Measurements from ENCODE around the gene MYO10.

DNA sequence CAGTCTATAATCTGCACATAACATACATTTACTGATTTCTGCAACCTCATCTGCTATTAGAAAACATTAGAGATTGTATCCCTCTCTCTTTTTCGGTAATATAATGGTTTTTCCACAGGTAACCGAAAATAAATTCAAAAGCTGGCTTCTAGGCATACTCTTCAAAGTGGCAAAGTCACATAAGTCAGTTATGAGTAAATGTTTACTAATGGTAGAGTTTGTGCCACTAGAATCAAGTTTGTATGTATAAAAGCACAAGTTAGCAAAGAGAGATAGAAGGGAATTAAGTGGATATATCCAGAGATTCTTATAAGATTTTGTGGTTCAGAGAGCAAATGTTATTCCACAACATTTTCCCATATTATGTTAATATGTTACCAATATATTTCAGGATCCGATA lies 86.9 kb downstream of the MYO10 start:
- TF ChIP-seq, protein P1, sequence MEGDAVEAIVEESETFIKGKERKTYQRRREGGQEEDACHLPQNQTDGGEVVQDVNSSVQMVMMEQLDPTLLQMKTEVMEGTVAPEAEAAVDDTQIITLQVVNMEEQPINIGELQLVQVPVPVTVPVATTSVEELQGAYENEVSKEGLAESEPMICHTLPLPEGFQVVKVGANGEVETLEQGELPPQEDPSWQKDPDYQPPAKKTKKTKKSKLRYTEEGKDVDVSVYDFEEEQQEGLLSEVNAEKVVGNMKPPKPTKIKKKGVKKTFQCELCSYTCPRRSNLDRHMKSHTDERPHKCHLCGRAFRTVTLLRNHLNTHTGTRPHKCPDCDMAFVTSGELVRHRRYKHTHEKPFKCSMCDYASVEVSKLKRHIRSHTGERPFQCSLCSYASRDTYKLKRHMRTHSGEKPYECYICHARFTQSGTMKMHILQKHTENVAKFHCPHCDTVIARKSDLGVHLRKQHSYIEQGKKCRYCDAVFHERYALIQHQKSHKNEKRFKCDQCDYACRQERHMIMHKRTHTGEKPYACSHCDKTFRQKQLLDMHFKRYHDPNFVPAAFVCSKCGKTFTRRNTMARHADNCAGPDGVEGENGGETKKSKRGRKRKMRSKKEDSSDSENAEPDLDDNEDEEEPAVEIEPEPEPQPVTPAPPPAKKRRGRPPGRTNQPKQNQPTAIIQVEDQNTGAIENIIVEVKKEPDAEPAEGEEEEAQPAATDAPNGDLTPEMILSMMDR (IDR thresholded peaks at IDR 0.05; ENCODE audit: borderline replicate concordance, extremely low read depth, low read length, poor library complexity, severe bottlenecking), result no peak
- no peak for TF ChIP-seq EZH2 (IDR thresholded peaks at IDR 0.05; ENCODE audit: borderline replicate concordance, low read depth, low read length, severe bottlenecking)
